Measurements from ENCODE around the gene TNNI2.

The TNNI2 gene

GRCh38 chr11:1814691-1815090 lies 24.1 kb upstream of the TNNI2 start:
- no peak for TF ChIP-seq CTCF (conservative IDR thresholded peaks at IDR 0.05; ENCODE audit: low read length)
- no peak overlapping the region for H3K4me3 ChIP-seq (ENCODE audit: low read length)
- DNase-seq (ENCODE audit: low read depth) = no peak

GRCh38 chr11:1815311-1815710 lies 23.5 kb upstream of the TNNI2 start:
- TF ChIP-seq CTCF (conservative IDR thresholded peaks at IDR 0.05; ENCODE audit: low read length) = no peak
- DNase-seq (ENCODE audit: low read depth) = no peak
- H3K4me3 ChIP-seq (ENCODE audit: low read length) = no peak overlapping the region

- no peak for TF ChIP-seq CTCF (conservative IDR thresholded peaks at IDR 0.05; ENCODE audit: low read length)
- no peak overlapping the region for H3K4me3 ChIP-seq (ENCODE audit: low read length)
- no peak for DNase-seq (ENCODE audit: low read depth)
Observed at GRCh38 chr11:1815751-1816150, 23.0 kb upstream of the TNNI2 start.

- TF ChIP-seq CTCF (conservative IDR thresholded peaks at IDR 0.05; ENCODE audit: low read length) = no peak
- DNase-seq (ENCODE audit: low read depth) = no peak
- H3K4me3 ChIP-seq (ENCODE audit: low read length) = no peak overlapping the region
Observed at GRCh38 chr11:1817000-1817399, 21.8 kb upstream of the TNNI2 start.

- H3K4me3 ChIP-seq (ENCODE audit: low read length) = no peak overlapping the region
- no peak for TF ChIP-seq CTCF (conservative IDR thresholded peaks at IDR 0.05; ENCODE audit: low read length)
- DNase-seq (ENCODE audit: low read depth) = no peak
Observed at GRCh38 chr11:1817511-1817910, 21.3 kb upstream of the TNNI2 start.

- no peak for TF ChIP-seq CTCF (conservative IDR thresholded peaks at IDR 0.05; ENCODE audit: low read length)
- H3K4me3 ChIP-seq (ENCODE audit: low read length) = no peak overlapping the region
- no peak for DNase-seq (ENCODE audit: low read depth)
Observed at GRCh38 chr11:1819074-1819473, 19.7 kb upstream of the TNNI2 start.

- H3K4me3 ChIP-seq (ENCODE audit: low read length) = no peak overlapping the region
- peak; percentile 62 for DNase-seq (ENCODE audit: low read depth)
- no peak for TF ChIP-seq CTCF (conservative IDR thresholded peaks at IDR 0.05; ENCODE audit: low read length)
Observed at GRCh38 chr11:1820463-1821325, 18.1 kb upstream of the TNNI2 start.

All from AG10803 (cell line).